ENCODE data around the gene PGM2.

- TF ChIP-seq EZH2 (IDR thresholded peaks at IDR 0.05; ENCODE audit: low read length, unreplicated experiment) = no peak
- no peak for TF ChIP-seq CTCF (conservative IDR thresholded peaks at IDR 0.05; ENCODE audit: low read depth, low read length)
These were observed 30.8 kb upstream of the PGM2 start for GRCh38 chr4:37795581-37796195.
